Motor neuron (in vitro differentiated cells): Measurements from ENCODE around the gene EPB41L1. TPM values are rescaled to one million over a fixed set of nuclear protein-coding genes. Genes with fewer than 3 reads are reported as not detected.

Experiments used
- ATAC-seq, 8 experiments: fragments of 200-7000 bp; cut with Tn5 transposase; replicated peaks in 6 of 8; 2 replicates each; pipeline ENCODE4 v1.8.0; 2021; ENCODE audit warnings: mild to moderate bottlenecking in 8 of 8, moderate library complexity in 8 of 8
- H3K27ac ChIP-seq, 2 donors: fragments of 250-450 bp; sonication (Bioruptor Pico); 2 replicates each; pipeline ENCODE4 v1.9.0; 2021; ENCODE audit warnings: antibody characterized with exemption in 2 of 2, mild to moderate bottlenecking in 2 of 2, moderate library complexity in 1 of 2
- H3K4me1 ChIP-seq, 2 donors: fragments of 250-450 bp; sonication (Bioruptor Pico); replicated peaks in 1 of 2; 2 replicates each; pipeline ENCODE4 v1.6.1; 2021; ENCODE audit warnings: antibody characterized with exemption in 2 of 2, mild to moderate bottlenecking in 2 of 2, moderate library complexity in 1 of 2
- H3K4me3 ChIP-seq, 5 donors: fragments of 250-450 bp; sonication (Bioruptor Pico); 2 replicates each; pipeline ENCODE4 v1.9.0; 2021; ENCODE audit warnings: antibody characterized with exemption in 5 of 5, mild to moderate bottlenecking in 5 of 5, moderate library complexity in 4 of 5
- WGBS, 10 experiments: fragments of 450-650 bp; shearing (Covaris generic); methylation state at CpG; one replicate each; pipeline ENCODE4 v1.0.0; 2022; 5-methylcytosine and 5-hydroxymethylcytosine counted together
- in situ Hi-C, 9 experiments: fragments of 400-800 bp; cut with MboI; loops; one replicate each; pipeline ENCODE4 v1.15.0; 2021; ENCODE audit warnings: low sequenced_read_pairs in 9 of 9, low pct_unique_long_range_greater_than_20kb in 2 of 9; ENCODE audit not compliant: unreplicated experiment in 9 of 9
- total RNA-seq, 8 experiments: library from RNA; unstranded; fragments of 300-600 nt; gene quantifications; 2 replicates each; pipeline versions ENCODE4 v1.2.3 to v1.2.4, GENCODE V29; 2022

EPB41L1 gene
- total RNA-seq, 8 experiments from 2014 or later: 7.4 to 101 (median 25.0) TPM

DNA sequence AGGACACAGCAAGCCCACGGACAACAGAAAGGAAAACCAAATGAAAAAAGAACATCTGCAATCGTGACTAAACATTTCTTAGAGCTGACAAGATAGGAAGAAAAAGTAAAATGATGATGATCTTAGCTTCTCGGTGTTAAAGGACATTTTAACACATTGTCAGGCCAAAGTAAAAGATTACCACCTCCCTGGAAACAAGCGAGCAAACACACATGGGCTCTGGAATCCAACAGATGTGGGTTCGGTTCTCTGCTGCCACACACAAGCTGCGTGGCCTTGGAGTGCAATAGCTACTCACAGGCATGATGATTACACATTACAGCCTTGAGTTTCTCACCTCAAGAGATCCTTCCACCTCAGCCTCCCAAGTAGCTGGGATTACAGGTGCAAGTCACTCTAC, 74.2 kb downstream of the EPB41L1 start:
- WGBS, 10 experiments: 20 to 94% (median 40%) methylated on average over 1 to 6 of the region's 6 CpGs
- ATAC-seq: peak in 1 of 8 experiments; percentile 39
- Histone ChIP-seq H3K27ac (no peak overlapping the region), H3K4me1 (no peaks in the 10 kb centered on the region), H3K4me3 (no peak overlapping the region)
- in situ Hi-C loops: loop anchor here in 1 of 9 experiments (10.0 kb wide), 1 partner anchor 216 kb away; no protein-coding TSS in a partner anchor

DNA sequence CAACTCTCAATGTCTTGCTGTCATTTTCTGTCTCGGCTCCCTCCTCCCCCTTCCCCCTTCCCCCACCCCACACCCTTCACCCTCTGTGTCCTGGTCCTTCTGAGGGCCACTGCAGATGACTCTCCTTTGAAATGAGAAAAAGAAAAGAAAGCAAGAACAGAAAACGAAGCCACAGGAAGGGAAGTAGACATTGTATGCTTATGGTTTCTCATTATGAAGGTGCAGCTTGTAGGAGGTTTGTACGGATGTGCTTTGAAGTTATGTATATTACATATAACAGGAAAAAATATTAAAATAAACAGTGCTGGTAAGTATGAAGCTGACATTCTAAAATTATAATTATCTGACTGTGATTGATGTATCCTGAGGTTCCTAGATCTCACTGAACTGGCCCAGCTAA, 75.5 kb downstream of the EPB41L1 start:
- H3K4me1 ChIP-seq: no peaks in the 10 kb centered on the region
- in situ Hi-C loops: no loop called here
- 0 to 67% (median 35%) methylated on average over 1 to 2 of the region's 3 CpGs; no CpG with 5 or more reads in 4 of the 10 experiments for WGBS, 10 experiments
- H3K4me3 ChIP-seq: no peak overlapping the region
- no peak overlapping the region for H3K27ac ChIP-seq
- ATAC-seq: no peak

DNA sequence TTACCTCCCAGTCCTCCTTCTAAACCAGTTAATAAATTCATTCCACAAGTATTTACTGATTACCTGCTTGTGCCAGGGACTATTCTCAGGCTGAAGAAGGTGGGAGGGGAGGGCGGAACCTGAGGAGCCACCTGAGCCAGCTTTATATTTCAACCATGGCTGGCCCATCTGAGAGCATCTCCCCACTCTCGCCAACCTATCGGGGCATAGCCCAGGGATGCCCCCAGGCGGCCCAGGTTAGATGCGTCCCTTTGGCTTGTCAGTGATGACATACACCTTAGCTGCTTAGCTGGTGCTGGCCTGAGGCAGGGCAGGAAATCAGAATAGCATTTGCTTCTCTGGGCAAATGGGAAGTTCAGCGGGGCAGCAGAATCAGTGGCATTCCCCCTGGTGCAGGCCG, 76.8 kb downstream of the EPB41L1 start:
- Histone ChIP-seq H3K4me3 (no peak overlapping the region), H3K4me1 (peaks cover 0 to 4% of the 10 kb centered on the region in 2 donors), H3K27ac (no peak overlapping the region)
- no peak for ATAC-seq
- WGBS, 10 experiments: 50 to 100% (median 100%) methylated on average over 1 to 5 of the region's 7 CpGs; no CpG with 5 or more reads in 3 of the 10 experiments
- in situ Hi-C loops: no loop called here

DNA sequence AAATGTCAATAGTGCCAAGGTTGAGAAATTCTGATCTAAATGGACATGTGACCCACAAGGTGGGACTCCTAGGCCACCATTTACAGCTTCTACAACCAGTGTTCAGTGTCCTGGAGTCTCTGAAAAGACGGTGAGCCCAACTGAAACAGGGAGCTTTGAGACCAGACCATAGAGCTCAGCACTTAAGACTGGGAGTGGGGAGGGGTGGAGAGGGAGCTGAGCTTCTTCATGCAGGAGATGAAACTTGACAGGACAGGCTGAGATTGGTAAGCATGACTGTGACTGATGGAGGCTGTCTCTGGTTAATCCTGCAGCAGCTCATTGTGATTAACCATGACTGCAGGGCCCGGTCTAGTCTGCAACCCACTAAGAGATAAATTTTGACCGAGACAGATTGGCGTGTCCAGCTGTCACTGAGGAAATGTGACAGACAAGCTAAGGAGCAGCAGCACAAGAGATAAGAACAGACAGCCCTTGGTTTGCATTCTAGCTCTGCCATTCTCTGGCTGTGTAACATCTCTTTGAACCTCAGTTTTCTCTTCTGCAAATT, 80.3 kb downstream of the EPB41L1 start:
- Histone ChIP-seq H3K27ac (no peak overlapping the region), H3K4me3 (no peak overlapping the region), H3K4me1 (peaks cover 4 to 9% of the 10 kb centered on the region in 2 donors)
- 60 to 100% (median 79%) methylated on average over 1 to 3 of the region's 4 CpGs; no CpG with 5 or more reads in 4 of the 10 experiments for WGBS, 10 experiments
- no peak for ATAC-seq
- in situ Hi-C loops: no loop called here

DNA sequence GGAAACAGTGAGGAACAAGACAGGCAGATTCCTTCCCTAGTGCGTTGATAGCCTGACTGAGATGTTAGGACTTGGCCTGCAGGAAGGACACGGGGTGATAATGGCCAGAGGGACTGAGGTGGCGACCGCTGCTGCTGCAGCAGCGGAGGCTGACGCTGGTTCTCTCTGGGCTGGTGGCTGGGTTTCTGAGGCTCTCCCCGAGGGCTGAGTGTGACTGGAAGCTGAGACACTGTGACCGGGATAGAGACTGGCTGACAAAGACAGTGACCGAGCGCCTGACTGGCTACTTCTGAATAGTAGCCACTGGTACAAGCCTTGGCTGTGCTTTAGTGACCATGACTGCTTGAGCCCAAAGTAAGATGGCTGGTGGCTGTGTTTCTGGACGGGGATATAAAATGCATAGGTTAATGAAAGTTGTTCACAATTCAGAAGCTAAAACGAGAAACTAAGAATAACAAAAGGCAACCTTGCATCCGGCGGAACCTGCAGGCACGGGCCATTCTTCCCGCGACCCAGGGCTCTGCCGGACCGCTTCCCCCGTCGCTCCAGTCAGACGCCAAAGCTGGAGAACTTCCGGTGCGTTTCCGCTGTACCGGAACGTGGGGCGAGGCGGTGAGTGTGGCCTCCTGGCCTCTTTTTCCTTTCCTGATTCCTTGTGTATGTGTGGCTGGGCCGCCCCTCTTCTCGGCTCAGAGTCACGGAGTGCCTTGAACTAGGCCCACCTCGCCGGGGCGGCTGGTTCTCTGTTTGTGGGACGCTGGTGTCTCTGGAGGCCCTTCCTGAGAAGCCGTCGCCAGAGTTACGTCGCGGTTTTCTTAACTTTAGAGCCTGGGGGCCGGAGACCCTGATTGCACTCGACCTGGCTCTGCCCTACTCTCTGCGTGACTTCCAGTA, 81.6 kb downstream of the EPB41L1 start, which contains the start of gene AAR2:
TSS of gene AAR2 (plus strand) at position 587 of the 894 bp plus-strand sequence. CDS start 3,391 bp downstream, outside the sequence.
- Histone ChIP-seq H3K4me3 (peak within 1 kb of the TSS; percentile 83 to 98 (median 92)), H3K4me1 (peaks cover 4 to 9% of the 10 kb centered on the region in 2 donors), H3K27ac (peak within 1 kb of the TSS; percentile 75 to 89)
- peak; percentile 85 to 99 (median 97) for ATAC-seq
- in situ Hi-C loops: no loop called here
- 0 to 47% (median 13%) methylated on average over 1 to 22 of the region's 44 CpGs; no CpG with 5 or more reads in 1 of the 10 experiments for WGBS, 10 experiments

DNA sequence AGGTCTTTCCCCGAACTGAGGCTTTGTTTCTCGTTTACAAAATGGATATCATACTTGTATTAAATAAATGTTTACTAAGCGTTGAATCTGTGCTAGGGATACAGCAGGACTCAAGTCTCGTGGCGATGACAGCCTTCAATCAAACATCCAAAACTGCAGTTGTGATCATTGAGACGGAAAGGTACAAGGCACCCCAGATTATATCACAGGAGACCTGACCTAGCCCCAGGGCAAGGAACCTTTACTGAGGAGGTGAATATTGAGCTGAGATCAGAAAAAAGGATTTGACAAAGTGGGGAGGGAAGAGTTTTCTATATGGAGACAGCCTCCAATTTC, 82.2 kb downstream of the EPB41L1 start:
- Histone ChIP-seq H3K27ac (peak overlapping the region; percentile 75 to 89), H3K4me1 (peaks cover 4 to 9% of the 10 kb centered on the region in 2 donors), H3K4me3 (peak overlapping the region; percentile 83 to 98 (median 92))
- ATAC-seq: peak in 3 of 8 experiments; percentile 3 to 10 (median 6)
- in situ Hi-C loops: no loop called here
- 0 to 4% (median 0%) methylated on average over 1 to 6 of the region's 6 CpGs; no CpG with 5 or more reads in 4 of the 10 experiments for WGBS, 10 experiments

DNA sequence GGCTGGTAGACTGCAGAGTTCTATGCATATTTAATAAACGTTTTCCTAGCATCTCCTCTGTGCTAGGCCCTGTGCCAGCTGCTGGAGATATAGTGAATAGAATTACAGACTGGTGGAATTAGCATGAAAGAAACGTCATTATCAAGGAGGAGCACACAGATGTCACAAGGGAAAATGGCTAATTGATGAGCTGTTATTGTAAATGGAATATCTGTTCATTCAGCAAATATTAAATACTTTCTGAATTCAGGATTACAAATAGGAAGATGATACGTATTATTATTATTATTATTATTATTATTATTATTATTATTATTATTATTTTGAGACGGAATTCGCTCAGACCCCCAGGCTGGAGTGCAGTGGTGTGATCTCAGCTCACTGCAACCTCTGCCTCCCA, 82.9 kb downstream of the EPB41L1 start:
- Histone ChIP-seq H3K4me1 (peaks cover 4 to 9% of the 10 kb centered on the region in 2 donors), H3K4me3 (peak overlapping the region; percentile 83 to 98 (median 92)), H3K27ac (no peak overlapping the region)
- ATAC-seq: peak in 3 of 8 experiments; percentile 9 to 28 (median 18)
- in situ Hi-C loops: no loop called here
- WGBS, 10 experiments: 0 to 86% (median 17%) methylated on average over 1 to 3 of the region's 5 CpGs; no CpG with 5 or more reads in 3 of the 10 experiments

DNA sequence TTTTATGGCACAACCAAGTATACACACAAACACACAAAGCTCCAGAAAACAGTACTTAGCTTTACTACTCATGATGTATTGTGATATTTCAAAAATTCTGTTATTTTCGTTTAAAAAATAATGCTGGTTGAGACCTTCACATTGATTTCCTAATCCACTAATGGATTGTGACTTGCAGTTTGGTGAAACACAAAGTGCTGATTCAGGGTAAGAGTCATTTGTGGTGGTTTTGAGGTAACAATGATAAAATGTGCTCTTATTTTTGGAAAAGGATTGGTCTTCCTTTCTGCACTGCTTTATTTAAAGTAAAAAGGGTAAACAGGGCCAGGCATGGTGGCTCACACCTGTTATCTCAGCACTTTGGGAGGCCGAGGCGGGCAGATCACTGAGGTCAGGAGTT, 83.6 kb downstream of the EPB41L1 start:
- Histone ChIP-seq H3K4me3 (no peak overlapping the region), H3K27ac (no peak overlapping the region), H3K4me1 (peaks cover 4 to 9% of the 10 kb centered on the region in 2 donors)
- in situ Hi-C loops: no loop called here
- 76 to 100% (median 100%) methylated on average over 1 to 3 of the region's 3 CpGs; no CpG with 5 or more reads in 3 of the 10 experiments for WGBS, 10 experiments
- no peak for ATAC-seq

DNA sequence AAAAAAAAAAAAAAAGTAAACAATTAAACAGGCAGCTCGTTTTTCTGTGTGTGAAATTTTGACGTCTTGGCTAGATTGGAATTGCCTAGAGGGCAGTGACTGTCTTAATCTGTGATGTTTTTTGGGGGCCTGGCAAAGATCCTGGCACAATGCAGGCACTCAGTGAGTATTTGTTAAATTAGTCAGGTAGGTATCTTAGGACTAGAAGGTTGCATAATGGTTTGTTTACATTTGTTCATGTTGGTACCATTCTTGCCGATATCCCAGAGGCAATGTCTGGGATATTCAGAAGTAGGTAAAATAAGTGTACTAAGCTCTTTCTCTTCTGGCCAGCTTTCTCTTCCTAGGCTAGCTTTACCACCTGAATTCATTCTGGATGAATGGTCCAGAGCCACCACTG, 84.2 kb downstream of the EPB41L1 start:
- WGBS, 10 experiments: 50 to 100% (median 71%) methylated on average over 1 to 3 of the region's 3 CpGs; no CpG with 5 or more reads in 2 of the 10 experiments
- H3K4me3 ChIP-seq: no peak overlapping the region
- no peak for ATAC-seq
- no peak overlapping the region for H3K27ac ChIP-seq
- peaks cover 4 to 9% of the 10 kb centered on the region in 2 donors for H3K4me1 ChIP-seq
- in situ Hi-C loops: no loop called here

DNA sequence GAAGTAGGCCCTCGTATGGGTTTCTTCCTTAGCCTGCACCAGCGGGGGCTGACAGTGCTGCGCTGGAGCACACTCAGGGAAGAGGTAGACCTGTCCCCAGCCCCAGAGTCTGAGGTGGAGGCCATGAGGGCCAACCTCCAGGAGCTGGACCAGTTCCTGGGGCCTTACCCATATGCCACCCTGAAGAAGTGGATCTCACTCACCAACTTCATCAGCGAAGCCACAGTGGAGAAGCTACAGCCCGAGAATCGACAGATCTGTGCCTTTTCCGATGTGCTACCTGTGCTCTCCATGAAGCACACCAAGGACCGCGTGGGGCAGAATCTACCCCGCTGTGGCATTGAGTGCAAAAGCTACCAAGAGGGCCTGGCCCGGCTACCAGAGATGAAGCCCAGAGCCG, 85.5 kb downstream of the EPB41L1 start:
- in situ Hi-C loops: no loop called here
- no peak overlapping the region for H3K4me3 ChIP-seq
- 100% methylated on average over 1 to 4 of the region's 12 CpGs; no CpG with 5 or more reads in 8 of the 10 experiments for WGBS, 10 experiments
- peaks cover 4 to 9% of the 10 kb centered on the region in 2 donors for H3K4me1 ChIP-seq
- no peak for ATAC-seq
- H3K27ac ChIP-seq: no peak overlapping the region

DNA sequence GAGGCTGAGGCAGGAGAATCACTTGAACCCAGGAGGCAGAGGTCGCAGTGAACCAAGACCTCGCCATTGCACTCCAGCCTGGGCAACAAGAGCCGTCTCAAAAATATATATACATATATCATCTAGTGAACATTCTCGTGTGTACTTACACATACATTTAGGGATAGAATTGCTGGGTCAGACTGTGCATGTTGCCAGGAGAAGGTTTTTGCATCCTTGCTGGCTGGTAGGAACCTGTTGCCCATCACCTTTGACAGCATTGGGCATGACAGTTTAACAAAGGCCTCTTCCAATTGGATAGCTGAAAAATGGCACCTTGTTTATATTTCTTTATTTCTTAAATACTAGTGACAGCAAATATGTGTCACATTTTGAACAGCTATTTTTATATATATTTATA, 87.1 kb downstream of the EPB41L1 start:
- 75 to 100% (median 86%) methylated on average over 1 to 4 of the region's 4 CpGs; no CpG with 5 or more reads in 3 of the 10 experiments for WGBS, 10 experiments
- ATAC-seq: no peak
- no peak overlapping the region for H3K27ac ChIP-seq
- H3K4me1 ChIP-seq: peaks cover 4 to 5% of the 10 kb centered on the region in 2 donors
- no peak overlapping the region for H3K4me3 ChIP-seq
- in situ Hi-C loops: no loop called here

DNA sequence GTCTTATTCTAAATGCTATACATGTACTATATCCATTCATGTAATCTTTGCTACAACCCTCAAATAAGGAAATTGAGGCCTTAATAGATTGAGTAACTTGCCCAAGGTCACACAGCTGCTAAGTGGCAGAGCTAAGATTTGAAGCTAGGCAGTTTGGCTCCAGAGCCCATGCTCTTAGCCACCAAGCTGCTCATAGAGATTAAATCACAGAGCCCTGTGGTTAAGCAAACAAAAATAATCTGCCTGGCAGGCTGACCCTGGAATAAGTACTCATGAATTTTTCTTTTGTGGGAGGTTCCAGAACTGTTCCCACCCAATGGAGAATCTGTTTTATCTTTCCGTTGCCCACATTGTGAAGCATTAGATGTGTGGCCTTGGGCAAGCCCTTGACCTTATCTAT, 89.2 kb downstream of the EPB41L1 start:
- Histone ChIP-seq H3K4me3 (no peak overlapping the region), H3K27ac (no peak overlapping the region), H3K4me1 (no peaks in the 10 kb centered on the region)
- 17 to 100% (median 100%) methylated on average over 1 of the region's 1 CpG; no CpG with 5 or more reads in 7 of the 10 experiments for WGBS, 10 experiments
- no peak for ATAC-seq
- in situ Hi-C loops: no loop called here

DNA sequence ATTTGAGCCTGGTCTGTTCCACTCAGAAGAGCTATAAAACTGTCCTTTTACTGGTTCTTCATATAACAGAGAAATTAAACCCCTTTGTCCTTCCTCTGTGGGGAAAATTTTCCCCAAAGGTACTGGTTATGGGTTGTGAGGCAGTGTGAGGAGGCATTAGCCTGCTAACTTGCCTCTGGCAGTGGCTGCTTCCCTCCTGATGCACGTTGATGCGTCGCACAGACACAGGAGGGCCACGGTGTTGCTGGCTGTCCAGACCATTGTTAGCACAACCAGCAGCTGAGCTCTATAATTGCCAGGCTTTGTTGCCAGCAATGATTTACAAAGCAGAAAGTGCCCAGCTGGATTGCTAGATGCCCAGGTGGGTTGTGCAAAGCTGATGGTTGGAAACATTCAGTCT, 91.9 kb downstream of the EPB41L1 start:
- WGBS, 10 experiments: 20 to 100% (median 73%) methylated on average over 1 to 4 of the region's 4 CpGs; no CpG with 5 or more reads in 3 of the 10 experiments
- no peak overlapping the region for H3K4me3 ChIP-seq
- in situ Hi-C loops: no loop called here
- no peak overlapping the region for H3K27ac ChIP-seq
- H3K4me1 ChIP-seq: no peaks in the 10 kb centered on the region
- peak in 1 of 8 experiments; percentile 26 for ATAC-seq
